KBM-7 (cell line): ENCODE measurements around the gene CALN1.

Experiments used
- DNase-seq: peaks from one replicate; pipeline ENCODE4 v3.0.0-alpha.2; 2015
- in situ Hi-C: fragments of 300-500 bp; cut with MboI; formaldehyde crosslinking; loops from 2 replicates; pipeline ENCODE4 v1.14.3; 2020; ENCODE audit warnings: low sequenced_read_pairs, low pct_unique_long_range_greater_than_20kb, mixed read lengths

The CALN1 gene

DNA sequence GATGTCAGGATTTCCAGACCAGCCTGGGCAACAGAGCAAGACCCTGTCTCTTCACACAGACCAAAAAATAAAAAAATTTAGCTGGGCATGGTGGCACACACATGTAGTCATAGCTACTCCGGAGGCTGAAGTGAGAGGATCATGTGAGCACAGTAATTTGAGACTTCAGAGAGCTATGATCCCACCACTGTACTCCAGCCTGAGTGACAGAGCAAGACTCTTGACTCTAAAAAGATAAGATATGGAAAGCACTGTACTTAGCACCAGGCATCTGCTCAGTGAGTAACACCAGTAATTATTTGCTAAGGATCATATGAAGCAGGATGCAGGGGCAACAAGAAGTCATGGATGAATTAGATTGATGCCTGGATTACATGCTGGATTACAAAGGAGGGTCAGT lies 128.8 kb downstream of the CALN1 start:
- in situ Hi-C loops, result no loop called here
- no peak for DNase-seq

DNA sequence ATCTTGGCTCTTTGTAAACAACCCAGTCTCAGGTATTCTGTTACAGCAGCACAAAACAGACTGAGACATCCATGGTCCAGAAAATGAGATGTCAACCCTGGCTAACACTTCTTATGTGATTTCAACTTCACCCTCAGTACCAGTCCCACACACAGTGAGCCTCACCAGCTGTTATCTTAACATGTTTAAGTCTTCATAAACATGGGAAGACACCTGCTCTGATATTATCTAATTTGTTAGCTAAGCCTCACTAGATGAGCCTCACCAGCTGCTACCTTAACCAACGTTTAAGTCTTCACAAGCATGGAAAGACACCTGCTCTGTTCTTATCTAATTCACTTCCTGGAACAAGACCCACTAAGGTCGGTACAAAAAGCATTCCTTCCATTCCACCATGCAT lies 130.8 kb downstream of the CALN1 start:
- DNase-seq, result no peak
- in situ Hi-C loops, result no loop called here

- in situ Hi-C loops, result no loop called here
- DNase-seq, result no peak
These were observed 132.9 kb downstream of the CALN1 start for GRCh38 chr7:72279203-72279602.

DNA sequence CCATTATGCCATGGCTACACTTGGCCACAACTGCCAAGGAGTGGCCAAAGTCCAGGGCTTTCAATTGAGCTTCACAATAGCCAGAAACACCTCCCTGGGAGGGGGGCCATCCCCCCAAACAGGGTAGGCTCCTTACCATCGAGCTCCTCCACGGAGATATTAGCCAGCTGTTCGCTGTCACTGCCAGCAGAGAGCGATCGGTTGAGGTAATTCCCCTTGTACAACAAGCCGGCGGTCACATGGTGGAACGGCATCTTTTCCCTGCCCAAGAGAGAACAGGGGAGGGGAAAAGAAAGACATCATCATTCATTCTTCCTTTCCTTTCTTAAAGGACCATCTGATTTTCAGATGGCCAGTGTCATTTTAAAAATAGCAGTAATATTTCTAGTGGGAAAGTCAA lies 133.6 kb downstream of the CALN1 start:
- in situ Hi-C loops, result no loop called here
- DNase-seq, result no peak

DNA sequence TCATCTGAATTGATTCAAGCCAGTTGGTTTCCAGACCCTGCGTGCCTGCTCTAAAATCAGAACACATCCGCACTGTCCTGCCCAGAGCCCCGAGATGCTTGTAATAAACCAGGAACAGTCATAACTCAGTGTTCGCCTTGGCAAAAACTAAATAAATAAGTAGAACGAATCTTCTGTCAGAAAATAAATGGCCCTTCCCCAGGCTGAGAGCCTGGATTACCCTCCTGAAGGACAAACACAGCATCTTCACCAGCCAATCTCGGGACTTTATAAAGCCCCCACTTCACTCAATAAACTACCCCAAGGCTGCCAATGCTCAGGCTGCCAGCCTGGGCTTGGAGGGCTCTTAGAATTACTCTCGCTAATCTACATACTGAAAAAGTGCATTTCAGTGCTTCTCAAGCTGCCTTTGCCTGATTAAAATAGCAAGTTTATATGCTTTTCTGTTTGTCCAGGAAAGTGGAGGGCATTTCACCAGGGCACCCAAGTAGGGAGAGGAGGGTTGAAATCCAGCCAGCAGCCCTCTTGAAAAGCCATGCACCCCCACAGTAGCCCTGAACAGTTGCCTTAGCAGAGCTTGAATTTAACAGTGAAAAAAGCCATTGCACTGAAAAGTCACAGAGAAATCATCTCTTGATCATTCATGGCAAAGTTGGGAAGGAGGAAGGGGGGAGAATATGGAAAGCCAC lies 136.6 kb downstream of the CALN1 start:
- in situ Hi-C loops, result no loop called here

DNA sequence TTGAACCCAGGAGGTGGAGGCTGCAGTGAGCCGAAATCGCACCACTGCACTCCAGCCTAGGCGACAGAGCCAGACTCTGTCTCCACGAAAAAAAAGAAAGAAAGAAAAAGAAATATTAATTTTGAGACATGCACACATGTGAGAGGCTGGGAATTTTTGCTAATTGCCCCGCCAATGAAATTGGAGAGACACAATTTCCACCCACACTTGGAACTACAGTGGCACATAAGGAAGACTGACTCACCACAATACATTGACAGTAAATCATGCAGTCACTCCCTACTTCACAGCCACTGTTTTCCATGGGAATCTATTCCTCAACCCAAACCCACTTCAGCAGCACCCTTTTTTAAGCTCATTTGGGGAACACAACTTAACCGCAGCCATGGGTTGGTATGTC lies 139.7 kb downstream of the CALN1 start:
- in situ Hi-C loops, result no loop called here
- DNase-seq, result no peak

More for the DNA sequence above, 136.6 kb downstream of the CALN1 start:
- DNase-seq, result no peak

DNA sequence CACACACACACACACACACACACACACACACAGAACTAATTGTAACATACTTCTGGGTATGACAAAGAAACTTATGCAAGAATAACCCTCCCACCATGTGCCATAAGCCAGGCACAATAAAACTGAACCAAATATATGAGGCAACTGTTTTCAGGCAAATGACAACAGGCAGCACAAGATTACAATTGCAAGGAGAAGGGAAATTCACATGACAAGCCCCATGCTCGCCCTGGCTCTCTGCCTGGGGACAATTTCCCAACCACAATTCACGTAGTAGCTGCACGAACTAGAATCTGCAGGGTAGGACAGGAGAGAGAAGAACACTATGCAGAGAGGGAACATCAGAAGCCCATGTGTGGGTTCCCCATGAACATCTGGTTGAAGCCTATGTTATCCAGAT lies 143.3 kb downstream of the CALN1 start:
- in situ Hi-C loops, result no loop called here

DNA sequence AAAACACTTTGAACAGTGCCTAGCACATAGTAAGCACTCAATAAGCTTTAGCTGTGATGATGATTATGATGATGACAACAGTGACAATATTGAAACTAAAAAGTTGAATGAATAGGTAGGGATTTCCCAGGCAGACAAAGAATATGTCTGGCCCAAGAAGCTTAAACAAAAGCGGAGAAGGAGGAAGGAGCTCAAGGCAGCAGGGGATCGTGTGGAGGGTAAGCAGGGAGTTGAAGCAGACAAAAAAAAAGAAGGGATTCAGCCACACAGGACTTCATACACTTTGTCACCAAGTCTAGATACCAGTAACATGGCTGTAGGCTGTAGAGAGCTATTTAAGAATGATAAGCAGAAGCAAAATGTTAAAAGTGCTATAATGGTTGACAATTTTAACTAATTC lies 144.0 kb downstream of the CALN1 start:
- in situ Hi-C loops, result no loop called here
- DNase-seq, result no peak

More for the DNA sequence above, 143.3 kb downstream of the CALN1 start:
- DNase-seq, result no peak

DNA sequence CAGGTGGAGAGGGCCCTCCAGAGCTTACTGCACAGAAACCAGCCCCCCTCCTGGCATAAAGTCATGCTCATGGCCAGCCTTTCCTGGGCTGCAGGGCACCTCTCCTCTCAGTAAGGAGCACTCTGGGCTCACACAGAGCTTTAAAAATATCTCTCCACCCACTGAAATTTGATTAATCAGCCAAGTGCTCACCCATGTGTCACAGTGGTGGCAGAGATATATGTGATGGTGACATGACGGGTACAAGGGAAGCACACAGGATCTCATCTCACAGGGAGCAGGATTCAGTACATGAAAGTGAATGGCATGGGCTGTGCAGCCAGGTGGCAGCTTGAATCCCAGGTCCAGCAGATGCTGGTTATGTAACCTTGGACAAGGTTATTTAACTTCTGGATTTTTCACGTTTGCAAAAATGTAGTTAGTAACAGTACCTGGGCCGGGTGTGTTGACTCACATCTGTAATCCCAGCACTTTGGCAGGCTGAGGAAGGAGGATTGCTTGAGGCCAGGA lies 144.8 kb downstream of the CALN1 start:
- DNase-seq, result no peak
- in situ Hi-C loops, result no loop called here

DNA sequence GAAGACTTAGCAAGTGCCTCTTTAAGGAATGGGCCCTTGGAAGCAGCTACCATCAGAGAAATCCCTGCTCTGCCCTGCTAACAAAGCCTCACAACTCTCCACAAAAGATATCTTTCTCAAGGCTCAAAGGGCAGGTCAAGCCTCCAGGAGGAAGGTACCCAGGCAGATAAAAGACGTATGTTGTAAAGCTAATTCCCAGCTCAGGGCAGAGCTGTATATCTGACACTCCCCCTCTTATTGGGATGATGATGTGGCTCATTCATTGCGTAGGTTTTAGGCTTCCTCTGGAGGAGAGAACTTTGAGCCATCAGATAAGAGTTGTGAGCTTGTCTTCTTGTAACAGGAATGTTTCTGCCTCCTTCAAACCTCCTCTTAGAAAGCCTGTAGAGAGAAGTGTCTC lies 145.4 kb downstream of the CALN1 start:
- in situ Hi-C loops, result no loop called here
- DNase-seq, result no peak

- in situ Hi-C loops, result no loop called here
- no peak for DNase-seq
These were observed 146.8 kb downstream of the CALN1 start for GRCh38 chr7:72265071-72265904.

DNA sequence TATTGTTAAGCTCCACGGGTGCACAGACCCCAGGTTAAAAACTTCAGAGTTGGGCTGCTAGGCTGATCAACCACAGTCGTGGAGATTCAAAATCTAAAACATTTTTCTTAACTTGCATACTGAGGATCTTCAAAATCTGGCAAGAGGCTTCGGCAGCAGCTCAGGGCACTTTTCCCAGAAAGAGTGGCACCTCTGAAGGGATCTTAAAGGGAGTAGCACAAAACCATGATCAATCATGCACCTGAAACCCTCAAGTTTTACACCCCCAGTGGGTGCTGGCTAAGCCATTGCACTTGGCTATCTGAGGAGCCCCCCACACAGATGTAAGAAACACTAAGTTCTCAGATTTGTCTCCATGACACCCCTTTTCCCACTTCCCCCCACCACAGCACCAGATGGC lies 151.7 kb downstream of the CALN1 start:
- DNase-seq, result no peak
- in situ Hi-C loops, result no loop called here

DNA sequence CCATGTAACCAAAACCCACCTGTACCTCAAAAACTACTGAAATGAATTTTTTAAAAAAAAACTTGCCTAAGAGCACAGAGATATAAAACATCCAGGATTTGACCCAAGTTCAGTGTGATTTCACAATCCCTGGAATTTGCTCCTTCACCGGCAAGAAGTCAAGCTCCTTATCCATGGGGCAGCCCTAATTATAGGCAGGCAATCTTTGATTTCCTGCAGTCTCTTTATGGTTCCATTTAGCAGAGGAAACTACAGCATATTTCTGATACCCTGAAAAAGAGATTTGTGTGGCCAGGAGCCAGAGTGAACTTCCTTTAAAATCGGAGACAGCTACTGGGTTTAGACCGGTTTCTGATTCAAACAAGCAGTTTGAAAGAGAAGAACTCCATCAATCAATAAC lies 154.1 kb downstream of the CALN1 start:
- in situ Hi-C loops, result no loop called here
- no peak for DNase-seq

DNA sequence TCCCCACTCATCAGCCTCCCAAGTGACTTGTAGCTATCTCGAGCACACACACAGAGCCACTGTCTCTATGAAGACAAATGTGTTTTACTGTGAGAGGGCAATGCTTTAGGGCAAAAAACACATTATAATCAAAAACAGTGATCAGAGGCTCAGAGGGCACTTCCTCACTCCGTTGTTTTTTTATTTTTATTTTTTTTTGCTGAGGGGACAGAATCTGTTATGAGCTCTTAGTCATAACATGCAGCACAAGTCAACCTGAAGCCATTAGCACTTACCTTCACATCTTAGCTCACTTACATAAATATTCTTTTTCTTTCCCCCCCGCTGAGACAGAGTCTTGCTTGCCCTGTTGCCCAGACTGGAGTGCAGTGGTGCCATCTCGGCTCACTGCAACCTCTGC lies 157.7 kb downstream of the CALN1 start:
- in situ Hi-C loops, result no loop called here
- no peak for DNase-seq

DNA sequence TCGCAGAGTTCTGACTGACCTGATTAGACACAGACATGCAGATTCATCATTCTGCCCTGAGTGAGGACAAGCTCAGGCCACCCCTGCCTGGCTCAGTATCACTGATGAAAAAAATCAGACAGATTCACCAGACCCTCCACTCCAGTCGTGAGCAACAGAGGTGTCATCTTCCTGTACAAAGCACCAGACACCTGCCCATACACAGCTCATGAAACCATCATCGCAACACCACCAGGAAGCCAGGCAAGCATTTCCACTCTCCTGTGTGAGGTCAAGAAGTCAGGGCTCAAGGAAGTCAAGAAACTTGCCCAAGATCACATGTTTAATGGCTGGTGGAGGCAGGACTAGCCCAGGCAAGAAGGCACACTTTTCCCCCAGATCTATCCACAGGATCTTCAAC lies 163.0 kb downstream of the CALN1 start:
- no peak for DNase-seq
- in situ Hi-C loops, result no loop called here

DNA sequence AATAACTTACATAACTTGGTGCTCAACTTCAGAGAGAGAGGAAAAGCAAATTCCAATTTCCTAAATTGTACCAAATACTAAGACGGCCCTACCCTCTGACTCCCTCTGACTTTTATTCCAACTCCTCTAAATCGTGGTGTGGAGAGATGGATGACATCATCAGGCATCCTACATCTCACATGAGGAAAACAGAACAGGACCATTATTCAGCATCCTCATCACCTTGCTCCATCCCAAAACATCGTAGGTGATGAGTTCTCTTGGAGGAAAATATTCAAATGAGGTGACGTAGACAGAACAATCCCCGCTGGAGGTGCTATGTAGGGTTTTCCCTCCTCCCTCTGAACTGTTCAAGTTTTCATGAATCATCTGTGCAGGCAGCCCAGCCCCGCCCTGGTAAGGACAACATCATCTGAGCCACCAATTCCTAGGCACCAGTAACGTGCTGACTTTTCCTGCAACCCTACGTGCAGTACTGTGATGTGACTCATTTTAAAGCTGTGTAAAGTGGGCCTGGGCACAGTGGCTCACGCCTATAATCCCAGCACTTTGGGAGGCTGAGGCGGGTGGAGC lies 167.2 kb downstream of the CALN1 start:
- DNase-seq, result no peak
- in situ Hi-C loops, result no loop called here

GRCh38 chr7:72243329-72243728 lies 168.8 kb downstream of the CALN1 start:
- in situ Hi-C loops, result no loop called here
- no peak for DNase-seq

GRCh38 chr7:72235351-72235750 lies 176.8 kb downstream of the CALN1 start:
- no peak for DNase-seq
- in situ Hi-C loops, result no loop called here

DNA sequence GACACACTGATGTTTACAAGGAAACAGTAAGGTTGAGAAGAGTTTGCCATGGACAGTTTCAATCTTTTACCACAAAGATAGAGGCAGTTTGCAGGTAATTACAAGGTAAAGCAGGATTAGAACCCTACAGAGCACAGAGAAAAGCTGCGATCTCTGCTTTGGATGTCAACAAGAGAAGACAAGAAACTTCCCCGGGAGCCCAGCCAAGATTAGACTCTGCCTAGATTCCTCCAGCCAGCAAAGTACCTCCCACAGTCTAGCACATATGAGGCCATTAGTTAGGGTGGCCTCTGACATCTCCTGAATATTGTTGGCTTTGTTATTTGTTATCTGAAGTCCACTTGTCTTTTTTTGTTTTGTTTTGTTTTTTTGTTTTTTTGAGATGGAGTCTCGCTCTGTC lies 178.1 kb downstream of the CALN1 start:
- DNase-seq, result no peak
- in situ Hi-C loops, result no loop called here

GRCh38 chr7:72230281-72230680 lies 181.9 kb downstream of the CALN1 start:
- no peak for DNase-seq
- in situ Hi-C loops, result no loop called here
